ENCODE data around the gene JDP2.

DNA sequence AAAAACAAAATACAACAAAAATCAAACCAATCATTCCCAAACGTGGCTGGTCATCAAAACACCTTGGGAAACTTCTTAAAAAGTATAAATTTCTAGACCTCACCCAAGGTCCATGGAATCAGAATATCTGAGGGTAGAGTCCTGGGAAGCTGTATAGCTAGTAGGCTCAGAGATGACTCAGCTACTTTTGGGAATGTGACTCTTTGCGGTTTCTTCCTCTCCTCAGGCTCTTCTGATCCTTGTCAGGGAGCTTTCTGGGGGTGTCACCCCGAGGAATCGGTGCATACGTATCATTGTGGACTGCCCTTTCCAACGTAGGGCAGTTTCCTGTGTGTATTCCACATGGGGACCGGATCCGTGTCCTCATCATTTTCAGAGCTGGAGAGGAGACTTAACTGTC, 14.8 kb downstream of the JDP2 start:
- TF ChIP-seq RAD21 (IDR thresholded peaks at IDR 0.05; ENCODE audit: low read length): no peak
- TF ChIP-seq, protein P1, sequence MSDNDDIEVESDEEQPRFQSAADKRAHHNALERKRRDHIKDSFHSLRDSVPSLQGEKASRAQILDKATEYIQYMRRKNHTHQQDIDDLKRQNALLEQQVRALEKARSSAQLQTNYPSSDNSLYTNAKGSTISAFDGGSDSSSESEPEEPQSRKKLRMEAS (IDR thresholded peaks at IDR 0.05; ENCODE audit: low read depth): no peak
- TF ChIP-seq POLR2AphosphoS5 (IDR thresholded peaks at IDR 0.05; ENCODE audit: low read depth, low read length): no peak
- no peak for TF ChIP-seq ELF1 (IDR thresholded peaks at IDR 0.05)

All from SK-N-SH (cell line).